Astrocyte of the spinal cord (primary cell): Measurements from ENCODE around the gene XPOT.

Experiments
- DNase-seq: peaks from one replicate; pipeline ENCODE4 v3.0.0; 2011; ENCODE audit warnings: low read depth, low spot score
- H3K4me3 ChIP-seq: 2 replicates; pipeline ENCODE4 v1.5.1; 2011; ENCODE audit warnings: low read depth, mild to moderate bottlenecking, low read length, moderate library complexity
- in situ Hi-C: cut with HindIII; loops from 2 replicates; pipeline ENCODE4 v1.10.0; 2017; ENCODE audit warnings: low sequenced_read_pairs
- TF ChIP-seq, protein P1 (sequence below): IDR thresholded peaks from 2 replicates; pipeline ENCODE4 v1.5.1; 2012; ENCODE audit warnings: low read depth, mild to moderate bottlenecking, low read length, inconsistent platforms

XPOT gene

DNA sequence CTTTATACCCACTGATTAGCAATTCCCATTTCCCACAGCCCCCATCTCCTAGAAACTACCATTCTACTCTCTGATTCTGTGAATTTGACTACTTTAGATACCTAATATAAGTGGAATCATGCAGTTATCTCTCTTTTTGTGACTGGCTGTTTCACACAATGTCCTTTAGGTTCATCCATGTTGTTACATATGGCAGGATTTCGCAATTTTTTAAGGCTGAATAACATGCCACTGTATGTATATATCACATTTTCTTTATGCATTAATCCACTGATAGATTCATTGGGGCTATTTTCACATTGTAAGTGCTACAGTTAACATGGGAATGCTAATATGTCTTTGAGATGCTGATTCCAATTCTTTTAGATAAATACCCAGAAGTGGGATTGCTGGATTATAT lies 35.9 kb downstream of the XPOT start:
- no peak overlapping the region for H3K4me3 ChIP-seq
- no peak for DNase-seq
- TF ChIP-seq, protein P1, sequence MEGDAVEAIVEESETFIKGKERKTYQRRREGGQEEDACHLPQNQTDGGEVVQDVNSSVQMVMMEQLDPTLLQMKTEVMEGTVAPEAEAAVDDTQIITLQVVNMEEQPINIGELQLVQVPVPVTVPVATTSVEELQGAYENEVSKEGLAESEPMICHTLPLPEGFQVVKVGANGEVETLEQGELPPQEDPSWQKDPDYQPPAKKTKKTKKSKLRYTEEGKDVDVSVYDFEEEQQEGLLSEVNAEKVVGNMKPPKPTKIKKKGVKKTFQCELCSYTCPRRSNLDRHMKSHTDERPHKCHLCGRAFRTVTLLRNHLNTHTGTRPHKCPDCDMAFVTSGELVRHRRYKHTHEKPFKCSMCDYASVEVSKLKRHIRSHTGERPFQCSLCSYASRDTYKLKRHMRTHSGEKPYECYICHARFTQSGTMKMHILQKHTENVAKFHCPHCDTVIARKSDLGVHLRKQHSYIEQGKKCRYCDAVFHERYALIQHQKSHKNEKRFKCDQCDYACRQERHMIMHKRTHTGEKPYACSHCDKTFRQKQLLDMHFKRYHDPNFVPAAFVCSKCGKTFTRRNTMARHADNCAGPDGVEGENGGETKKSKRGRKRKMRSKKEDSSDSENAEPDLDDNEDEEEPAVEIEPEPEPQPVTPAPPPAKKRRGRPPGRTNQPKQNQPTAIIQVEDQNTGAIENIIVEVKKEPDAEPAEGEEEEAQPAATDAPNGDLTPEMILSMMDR, result no peak
- in situ Hi-C loops, result no loop called here

DNA sequence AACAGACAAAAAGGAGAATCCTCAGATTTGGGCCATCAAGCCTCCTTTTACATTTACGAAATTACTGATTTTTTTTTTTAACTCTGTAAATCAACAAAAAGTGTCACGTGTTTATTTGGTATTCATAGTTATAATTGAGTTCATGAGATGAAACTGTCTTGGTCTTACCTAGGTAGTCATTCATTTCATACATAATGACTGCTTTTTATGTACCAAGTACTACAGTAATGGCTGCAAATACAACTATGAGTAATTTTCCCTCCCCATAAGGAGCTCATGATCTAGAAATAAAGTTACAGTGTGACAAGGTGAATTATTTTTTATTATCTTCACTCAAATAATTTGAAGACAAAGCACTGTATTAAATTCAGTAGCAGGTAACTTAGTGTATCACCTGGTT lies 41.3 kb downstream of the XPOT start:
- H3K4me3 ChIP-seq, result no peak overlapping the region
- in situ Hi-C loops, result no loop called here
- TF ChIP-seq, protein P1, result no peak
- no peak for DNase-seq

DNA sequence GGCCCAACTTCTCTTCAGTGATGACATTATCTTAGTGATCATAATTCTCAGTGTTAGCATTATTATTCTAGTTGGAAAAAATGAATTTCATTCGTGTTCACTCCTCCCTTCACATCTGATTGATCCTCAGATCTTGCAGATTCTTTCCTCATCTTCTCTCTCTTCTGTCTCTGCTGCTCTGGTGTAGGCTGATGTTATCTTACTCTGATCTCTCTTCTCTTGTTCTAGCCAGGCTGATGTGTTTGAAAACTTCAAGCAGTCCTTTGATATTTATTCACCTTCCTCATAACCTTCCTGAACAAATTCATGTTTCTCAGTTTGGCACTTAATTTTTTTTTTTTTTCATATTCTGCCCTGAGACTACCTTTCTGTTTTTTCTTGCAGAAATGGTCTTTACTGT lies 42.1 kb downstream of the XPOT start:
- no peak overlapping the region for H3K4me3 ChIP-seq
- in situ Hi-C loops, result no loop called here
- TF ChIP-seq, protein P1, result no peak
- no peak for DNase-seq

DNA sequence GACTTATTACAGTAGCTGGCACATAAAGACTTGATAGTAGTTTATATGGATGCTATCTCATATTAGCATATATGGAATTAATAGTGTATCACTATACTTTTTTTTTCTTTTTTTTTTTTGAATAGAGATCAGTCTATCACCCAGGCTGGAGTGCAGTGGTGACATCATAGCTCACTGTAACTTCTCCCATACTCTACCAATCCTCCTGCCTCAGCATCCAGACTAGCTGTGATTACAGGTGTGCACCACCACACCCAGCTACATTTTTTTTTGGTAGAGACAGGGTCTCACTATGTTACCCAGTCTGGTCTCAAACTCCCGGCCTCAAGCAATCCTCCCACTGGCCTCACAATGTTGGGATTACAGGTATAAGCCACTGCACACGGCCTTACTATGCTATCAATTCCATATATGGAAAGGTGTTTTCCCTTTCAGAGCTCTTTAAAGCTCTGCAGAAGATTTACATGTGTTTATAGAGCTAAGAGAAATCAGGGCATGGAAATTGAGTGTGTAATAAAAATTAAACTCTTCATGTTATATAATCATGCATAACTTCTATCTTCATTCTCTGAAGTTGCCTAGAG lies 46.0 kb downstream of the XPOT start:
- DNase-seq, result no peak
- no peak overlapping the region for H3K4me3 ChIP-seq
- in situ Hi-C loops, result no loop called here
- TF ChIP-seq, protein P1, result no peak

DNA sequence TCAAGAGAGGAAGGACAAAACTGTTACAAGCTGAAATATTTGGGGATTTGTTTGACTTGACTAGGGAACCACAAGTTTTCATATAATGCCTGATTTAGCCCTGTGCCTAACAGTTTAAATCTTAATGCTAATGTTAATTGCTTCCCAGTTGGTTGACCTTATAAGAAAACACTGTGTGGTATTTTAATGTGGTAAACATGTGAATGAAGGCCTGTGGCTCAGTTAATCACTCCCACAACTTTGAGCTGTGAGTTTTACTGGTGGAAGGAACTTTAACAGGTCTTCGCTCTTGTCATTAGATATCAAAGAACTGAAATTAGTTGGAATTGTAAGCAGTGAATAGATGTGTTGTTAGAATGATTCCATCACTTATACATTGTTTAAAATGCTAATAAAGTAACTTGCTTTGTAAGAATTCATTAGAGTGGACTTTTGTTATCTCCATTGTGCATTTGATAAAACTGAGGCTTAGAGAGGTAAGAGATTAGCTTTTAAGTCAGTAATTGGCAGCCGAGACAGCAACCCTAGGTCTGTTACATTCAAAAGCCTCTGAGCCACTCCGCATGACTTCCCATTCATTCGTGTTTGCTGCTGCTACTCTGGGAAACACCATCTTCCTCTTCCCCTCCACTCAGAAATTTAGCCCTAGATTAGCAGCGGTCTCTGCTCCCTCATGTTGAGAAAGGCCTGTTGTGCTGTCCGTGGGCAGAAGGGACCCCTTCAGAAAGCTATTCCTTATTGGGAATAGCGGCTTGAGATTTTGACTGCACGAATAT lies 46.7 kb downstream of the XPOT start:
- DNase-seq, result peak; percentile 22
- peak overlapping the region; percentile 80 for H3K4me3 ChIP-seq
- in situ Hi-C loops, result no loop called here
- TF ChIP-seq, protein P1, result no peak

DNA sequence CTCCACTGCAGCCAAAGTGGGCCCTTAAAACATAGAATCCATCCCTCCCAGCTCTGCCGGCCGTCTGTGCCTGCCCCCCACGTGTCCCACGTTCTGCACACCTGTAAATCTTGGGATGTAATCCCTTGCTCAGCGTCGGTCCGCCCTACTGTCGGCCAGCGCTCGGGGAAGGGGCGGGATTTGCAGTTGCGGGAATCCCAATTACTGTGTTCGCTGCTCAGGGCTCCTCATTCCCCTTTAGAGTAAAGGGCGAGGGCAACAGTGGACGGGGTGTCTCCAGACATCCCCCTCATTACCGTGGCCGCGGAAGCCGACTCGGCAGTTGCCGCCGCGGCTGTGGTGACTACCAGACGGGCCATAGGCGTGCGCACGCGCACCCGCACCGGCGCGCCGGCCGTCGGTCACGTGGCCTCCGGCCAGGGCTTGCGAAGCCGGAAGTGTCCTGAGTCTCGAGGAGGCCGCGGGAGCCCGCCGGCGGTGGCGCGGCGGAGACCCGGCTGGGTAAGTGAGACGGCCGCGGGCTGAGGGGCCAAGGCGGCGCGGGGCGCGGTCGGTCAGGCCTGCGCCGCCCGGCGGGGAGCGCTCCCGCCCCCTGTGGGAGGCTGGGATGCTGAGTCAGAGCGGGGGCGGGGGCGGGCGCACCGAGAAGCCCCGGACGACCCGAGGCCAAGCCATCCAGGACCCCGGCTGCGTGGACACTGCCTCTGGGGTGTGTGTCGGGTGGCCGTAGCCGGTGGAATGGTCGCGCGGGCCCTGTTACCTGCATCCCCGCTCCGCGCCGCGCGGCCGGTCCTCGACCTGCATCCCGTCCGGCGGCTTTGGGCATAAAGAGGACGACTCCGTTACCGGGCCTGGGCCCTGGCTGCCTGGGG lies 47.7 kb downstream of the XPOT start, which contains the start of gene TBK1:
TBK1 (plus strand) TSS at position 434 of the 872 bp plus-strand sequence. CDS start 3,751 bp downstream, outside the sequence.
- peak; percentile 89 for DNase-seq
- peak within 1 kb of the TSS; percentile 80 for H3K4me3 ChIP-seq
- in situ Hi-C loops, result no loop called here
- TF ChIP-seq, protein P1, result no peak
